BE2C (cell line): ENCODE measurements around the gene PRRT2.

Experiments used
- DNase-seq: peaks from one replicate; pipeline ENCODE4 v3.0.0-alpha.2; 2020
- H3K27me3 ChIP-seq: fragments of 250-450 bp; sonication (Bioruptor Pico); 2 replicates; pipeline ENCODE4 v1.5.1; 2020; ENCODE audit warnings: mild to moderate bottlenecking
- H3K36me3 ChIP-seq: fragments of 250-450 bp; sonication (Bioruptor Pico); 2 replicates; pipeline ENCODE4 v1.5.1; 2020; ENCODE audit warnings: mild to moderate bottlenecking
- H3K4me1 ChIP-seq: fragments of 250-450 bp; sonication (Bioruptor Pico); 2 replicates; pipeline ENCODE4 v1.5.1; 2020
- H3K4me3 ChIP-seq: 2 replicates; pipeline ENCODE4 v1.5.1; 2011; ENCODE audit warnings: low read depth, low read length
- H3K9me3 ChIP-seq: fragments of 250-450 bp; sonication (Bioruptor Pico); 2 replicates; pipeline ENCODE4 v1.5.1; 2020
- TF ChIP-seq, protein P1 (sequence below): IDR thresholded peaks from 2 replicates; pipeline ENCODE4 v1.5.1; 2012; ENCODE audit warnings: mild to moderate bottlenecking, low read depth, low read length

PRRT2 gene

DNA sequence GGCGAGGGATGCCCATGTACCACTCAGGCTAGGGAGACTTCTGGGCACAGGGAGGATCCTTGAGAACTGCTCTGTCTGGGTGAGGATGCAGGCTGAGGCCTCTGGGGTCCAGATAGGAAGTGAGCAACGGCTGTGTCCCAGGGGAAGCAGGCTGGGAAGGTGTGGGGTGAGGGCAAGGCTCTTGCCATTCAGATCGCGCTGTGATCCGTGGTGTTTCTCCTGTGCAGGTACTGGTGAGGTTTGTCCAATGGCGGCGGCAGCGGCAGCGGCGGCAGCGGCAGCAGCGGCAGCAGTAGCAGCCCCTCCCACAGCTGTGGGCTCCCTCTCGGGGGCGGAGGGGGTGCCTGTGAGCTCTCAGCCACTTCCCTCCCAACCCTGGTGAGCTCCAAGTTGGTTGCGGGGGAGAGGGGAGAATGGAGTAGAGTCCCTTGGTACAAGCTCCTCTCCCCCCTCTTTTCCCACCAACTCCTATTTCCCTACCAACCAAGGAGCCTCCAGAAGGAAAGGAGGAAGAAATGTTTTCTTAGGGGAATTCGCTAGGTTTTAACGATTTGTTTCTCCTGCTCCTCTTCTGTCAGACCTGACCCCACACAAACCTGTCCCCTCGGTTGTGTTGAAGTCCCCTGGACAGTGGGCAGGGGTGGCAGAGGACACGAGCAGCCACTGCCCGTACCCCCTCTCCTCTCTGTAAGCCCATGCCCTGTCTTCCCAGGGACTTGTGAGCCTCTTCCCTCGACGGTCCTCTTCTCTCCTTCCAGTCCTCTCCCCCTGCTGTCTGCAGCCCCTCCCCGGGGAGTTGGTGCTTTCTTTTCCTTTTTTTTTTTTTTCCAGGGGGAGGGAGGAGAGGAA, 1.9 kb upstream of the PRRT2 start:
- H3K4me3 ChIP-seq, result peak overlapping the region; percentile 80
- peak; percentile 54 for DNase-seq
- H3K27me3 ChIP-seq, result no peaks in the 10 kb centered on the region
- peaks cover 3% of the 10 kb centered on the region for H3K4me1 ChIP-seq
- TF ChIP-seq, protein P1, sequence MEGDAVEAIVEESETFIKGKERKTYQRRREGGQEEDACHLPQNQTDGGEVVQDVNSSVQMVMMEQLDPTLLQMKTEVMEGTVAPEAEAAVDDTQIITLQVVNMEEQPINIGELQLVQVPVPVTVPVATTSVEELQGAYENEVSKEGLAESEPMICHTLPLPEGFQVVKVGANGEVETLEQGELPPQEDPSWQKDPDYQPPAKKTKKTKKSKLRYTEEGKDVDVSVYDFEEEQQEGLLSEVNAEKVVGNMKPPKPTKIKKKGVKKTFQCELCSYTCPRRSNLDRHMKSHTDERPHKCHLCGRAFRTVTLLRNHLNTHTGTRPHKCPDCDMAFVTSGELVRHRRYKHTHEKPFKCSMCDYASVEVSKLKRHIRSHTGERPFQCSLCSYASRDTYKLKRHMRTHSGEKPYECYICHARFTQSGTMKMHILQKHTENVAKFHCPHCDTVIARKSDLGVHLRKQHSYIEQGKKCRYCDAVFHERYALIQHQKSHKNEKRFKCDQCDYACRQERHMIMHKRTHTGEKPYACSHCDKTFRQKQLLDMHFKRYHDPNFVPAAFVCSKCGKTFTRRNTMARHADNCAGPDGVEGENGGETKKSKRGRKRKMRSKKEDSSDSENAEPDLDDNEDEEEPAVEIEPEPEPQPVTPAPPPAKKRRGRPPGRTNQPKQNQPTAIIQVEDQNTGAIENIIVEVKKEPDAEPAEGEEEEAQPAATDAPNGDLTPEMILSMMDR, result no peak
- peaks cover 20% of the 10 kb centered on the region for H3K36me3 ChIP-seq
- H3K9me3 ChIP-seq, result no peaks in the 10 kb centered on the region

DNA sequence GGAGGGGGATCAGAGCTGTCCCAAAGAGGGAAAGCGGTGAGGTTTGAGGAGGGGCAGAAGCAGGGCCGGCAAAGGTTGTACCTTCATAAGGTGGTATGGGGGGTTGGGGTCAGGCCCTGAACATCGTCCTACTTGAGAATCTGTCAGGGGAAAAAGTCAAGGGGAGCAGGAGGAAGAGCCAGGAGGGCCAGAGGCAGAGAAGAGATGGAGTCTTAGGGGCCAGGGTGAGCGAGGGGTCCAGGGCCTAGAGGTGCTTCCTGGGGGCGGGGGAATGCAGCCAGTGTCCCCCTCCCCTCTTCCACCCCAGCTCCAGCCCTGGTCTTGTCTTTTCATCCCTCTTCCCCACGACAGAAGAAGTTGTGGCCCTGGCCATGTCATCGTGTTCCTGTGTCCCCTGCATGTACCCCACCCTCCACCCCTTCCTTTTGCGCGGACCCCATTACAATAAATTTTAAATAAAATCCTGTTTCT, 1.3 kb upstream of the PRRT2 start:
- no peaks in the 10 kb centered on the region for H3K27me3 ChIP-seq
- H3K4me3 ChIP-seq, result peak overlapping the region; percentile 80
- TF ChIP-seq, protein P1, result no peak
- no peak for DNase-seq
- peaks cover 20% of the 10 kb centered on the region for H3K36me3 ChIP-seq
- no peaks in the 10 kb centered on the region for H3K9me3 ChIP-seq
- peaks cover 3% of the 10 kb centered on the region for H3K4me1 ChIP-seq

DNA sequence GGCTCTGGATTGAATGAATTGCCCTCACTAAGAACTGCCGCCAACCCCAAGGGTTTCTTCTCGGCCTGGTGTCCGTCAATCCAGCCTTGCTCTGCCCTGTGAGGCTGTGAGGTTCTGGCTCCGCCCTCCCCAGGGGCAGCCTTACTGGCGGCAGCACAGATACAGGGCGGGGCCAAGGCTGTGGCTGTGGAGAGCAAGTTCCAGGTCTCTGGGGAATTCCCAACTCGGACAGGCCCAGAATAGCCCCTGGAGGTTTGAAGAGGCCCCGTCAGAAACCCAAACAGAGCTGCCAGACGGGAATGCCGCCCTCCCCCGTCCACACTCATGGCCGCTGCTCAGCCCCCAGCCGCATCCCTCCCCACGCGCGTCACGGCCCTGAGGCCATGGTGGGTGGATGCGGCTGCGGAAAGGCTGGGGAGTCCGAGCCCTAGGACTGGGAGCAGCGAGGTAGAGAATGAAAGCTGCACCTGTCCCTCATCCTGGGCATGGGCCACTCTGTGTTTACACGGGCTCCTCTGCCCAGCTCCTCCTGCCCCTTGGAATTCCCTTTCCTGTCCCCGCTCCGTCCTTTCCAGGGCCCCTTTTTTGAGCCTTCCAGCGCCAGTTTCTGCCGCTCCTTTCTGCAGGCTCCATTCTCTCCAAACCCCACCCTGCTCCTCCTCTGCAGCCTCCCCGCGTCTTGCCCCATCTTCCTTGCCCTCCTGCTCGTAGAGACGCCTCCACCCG, 660 bp upstream of the PRRT2 start:
- H3K4me3 ChIP-seq, result peak overlapping the region; percentile 80
- H3K36me3 ChIP-seq, result peaks cover 20% of the 10 kb centered on the region
- TF ChIP-seq, protein P1, result no peak
- H3K9me3 ChIP-seq, result no peaks in the 10 kb centered on the region
- DNase-seq, result peak; percentile 100
- H3K4me1 ChIP-seq, result peaks cover 3% of the 10 kb centered on the region
- H3K27me3 ChIP-seq, result no peaks in the 10 kb centered on the region

DNA sequence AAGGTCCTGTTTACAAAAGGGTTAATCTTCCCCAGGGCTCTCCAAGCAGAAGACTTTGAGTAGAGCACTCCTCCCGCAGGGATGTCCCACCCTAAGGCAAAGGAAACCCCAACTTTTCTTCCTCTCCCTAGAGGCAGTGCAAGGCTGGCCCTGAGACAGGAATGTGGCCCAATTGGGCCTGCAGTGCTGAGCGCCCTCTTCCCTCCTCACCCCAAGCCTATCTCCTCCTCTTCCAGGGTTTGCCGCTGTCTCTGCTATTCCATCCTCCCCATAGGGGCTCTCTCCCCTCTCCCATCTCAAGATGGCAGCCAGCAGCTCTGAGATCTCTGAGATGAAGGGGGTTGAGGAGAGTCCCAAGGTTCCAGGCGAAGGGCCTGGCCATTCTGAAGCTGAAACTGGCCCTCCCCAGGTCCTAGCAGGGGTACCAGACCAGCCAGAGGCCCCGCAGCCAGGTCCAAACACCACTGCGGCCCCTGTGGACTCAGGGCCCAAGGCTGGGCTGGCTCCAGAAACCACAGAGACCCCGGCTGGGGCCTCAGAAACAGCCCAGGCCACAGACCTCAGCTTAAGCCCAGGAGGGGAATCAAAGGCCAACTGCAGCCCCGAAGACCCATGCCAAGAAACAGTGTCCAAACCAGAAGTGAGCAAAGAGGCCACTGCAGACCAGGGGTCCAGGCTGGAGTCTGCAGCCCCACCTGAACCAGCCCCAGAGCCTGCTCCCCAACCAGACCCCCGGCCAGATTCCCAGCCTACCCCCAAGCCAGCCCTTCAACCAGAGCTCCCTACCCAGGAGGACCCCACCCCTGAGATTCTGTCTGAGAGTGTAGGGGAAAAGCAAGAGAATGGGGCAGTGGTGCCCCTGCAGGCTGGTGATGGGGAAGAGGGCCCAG, 1.0 kb downstream of the PRRT2 start:
- H3K27me3 ChIP-seq, result no peaks in the 10 kb centered on the region
- H3K9me3 ChIP-seq, result no peaks in the 10 kb centered on the region
- peaks cover 3% of the 10 kb centered on the region for H3K4me1 ChIP-seq
- H3K4me3 ChIP-seq, result peak overlapping the region; percentile 80
- no peak for DNase-seq
- TF ChIP-seq, protein P1, result no peak
- H3K36me3 ChIP-seq, result peaks cover 25% of the 10 kb centered on the region

DNA sequence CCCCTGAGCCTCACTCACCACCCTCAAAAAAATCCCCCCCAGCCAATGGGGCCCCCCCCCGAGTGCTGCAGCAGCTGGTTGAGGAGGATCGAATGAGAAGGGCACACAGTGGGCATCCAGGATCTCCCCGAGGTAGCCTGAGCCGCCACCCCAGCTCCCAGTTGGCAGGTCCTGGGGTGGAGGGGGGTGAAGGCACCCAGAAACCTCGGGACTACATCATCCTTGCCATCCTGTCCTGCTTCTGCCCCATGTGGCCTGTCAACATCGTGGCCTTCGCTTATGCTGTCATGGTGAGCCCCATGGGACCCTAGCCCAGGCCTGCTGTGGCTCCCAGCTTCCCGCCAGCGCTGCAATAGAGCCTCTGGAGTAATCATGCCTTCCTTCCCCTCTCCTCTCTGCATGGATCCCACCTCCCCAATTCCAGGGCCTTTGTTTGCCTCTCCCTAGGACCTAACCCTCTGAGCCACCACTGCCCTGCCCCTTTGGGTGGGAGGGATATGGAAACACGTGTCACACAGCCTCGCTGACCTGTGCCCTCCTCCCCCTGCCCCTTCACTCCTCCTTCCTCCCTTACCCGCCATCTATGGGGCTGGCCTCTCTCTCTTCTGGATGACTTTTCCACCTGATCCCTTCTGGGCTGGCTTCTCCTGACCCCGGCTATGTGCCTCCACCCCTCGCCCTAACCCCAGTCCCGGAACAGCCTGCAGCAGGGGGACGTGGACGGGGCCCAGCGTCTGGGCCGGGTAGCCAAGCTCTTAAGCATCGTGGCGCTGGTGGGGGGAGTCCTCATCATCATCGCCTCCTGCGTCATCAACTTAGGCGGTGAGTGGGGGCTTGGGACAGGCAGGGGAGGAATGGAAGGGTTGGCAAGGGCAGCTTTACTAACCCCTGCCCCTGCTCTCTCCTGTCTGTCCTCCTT, 1.9 kb downstream of the PRRT2 start:
- Histone ChIP-seq H3K27me3 (no peaks in the 10 kb centered on the region), H3K36me3 (peaks cover 29% of the 10 kb centered on the region), H3K4me1 (peaks cover 3% of the 10 kb centered on the region), H3K9me3 (no peaks in the 10 kb centered on the region), H3K4me3 (peak overlapping the region; percentile 80)
- TF ChIP-seq, protein P1, result no peak
- peak; percentile 82 for DNase-seq
